Fibroblast of lung (primary cell): ENCODE results near the gene PVALB. TPM values are rescaled to one million over a fixed set of nuclear protein-coding genes. Genes with fewer than 3 reads are reported as not detected.

Experiments
- DNase-seq, 2 donors: peaks; one replicate each; pipeline versions ENCODE4 v3.0.0 to v3.0.0-alpha.2; 2010; ENCODE audit warnings: low read depth in 2 of 2
- H2AFZ ChIP-seq: 2 replicates; pipeline ENCODE4 v1.5.1; 2012; ENCODE audit warnings: low read length, control low read depth, inconsistent platforms
- H3K27ac ChIP-seq: 2 replicates; pipeline ENCODE4 v1.5.1; 2011; ENCODE audit warnings: low read length, control low read depth; ENCODE audit not compliant: insufficient read depth
- H3K27me3 ChIP-seq: 2 replicates; pipeline ENCODE4 v1.5.1; 2011; ENCODE audit warnings: mild to moderate bottlenecking, low read length; ENCODE audit not compliant: control insufficient read depth, insufficient read depth
- H3K36me3 ChIP-seq: 2 replicates; pipeline ENCODE4 v1.5.1; 2011; ENCODE audit warnings: low read length; ENCODE audit not compliant: control insufficient read depth, insufficient read depth
- H3K4me1 ChIP-seq: 2 replicates; pipeline ENCODE4 v1.5.1; 2011; ENCODE audit warnings: low read length; ENCODE audit not compliant: control insufficient read depth, insufficient read depth; ENCODE audit errors: extremely low read depth
- H3K4me2 ChIP-seq: 2 replicates; pipeline ENCODE4 v1.5.1; 2011; ENCODE audit warnings: low read length, control low read depth; ENCODE audit not compliant: insufficient read depth; ENCODE audit errors: extremely low read depth
- H3K4me3 ChIP-seq, 4 experiments: fragments of 200-600 bp in 1 of 4; sonication (generic) in 1 of 4; replicated peaks in 1 of 4; 2 replicates each; pipeline ENCODE4 v1.5.1; 2011 to 2016; ENCODE audit warnings: low read length in 4 of 4, low read depth in 3 of 4, mild to moderate bottlenecking in 3 of 4, control low read depth in 2 of 4, inconsistent platforms in 1 of 4, mixed read lengths in 1 of 4; ENCODE audit not compliant: insufficient read depth in 1 of 4; ENCODE audit errors: control extremely low read depth in 1 of 4
- H3K79me2 ChIP-seq: 2 replicates; pipeline ENCODE4 v1.5.1; 2012; ENCODE audit warnings: mild to moderate bottlenecking, low read length, inconsistent platforms; ENCODE audit not compliant: control insufficient read depth, insufficient read depth
- H3K9ac ChIP-seq: 2 replicates; pipeline ENCODE4 v1.5.1; 2011; ENCODE audit warnings: mild to moderate bottlenecking, low read length, control low read depth; ENCODE audit not compliant: insufficient read depth
- H3K9me3 ChIP-seq: 2 replicates; pipeline ENCODE4 v1.5.1; 2012; ENCODE audit warnings: low read depth, low read length; ENCODE audit not compliant: control insufficient read depth, insufficient read depth
- H4K20me1 ChIP-seq: 2 replicates; pipeline ENCODE4 v1.5.1; 2011; ENCODE audit warnings: low read length; ENCODE audit not compliant: control insufficient read depth, insufficient read depth; ENCODE audit errors: extremely low read depth
- EZH2 ChIP-seq: IDR thresholded peaks from 2 replicates; pipeline ENCODE4 v1.5.1; 2012; ENCODE audit warnings: low read length, control low read depth, mild to moderate bottlenecking; ENCODE audit errors: missing control alignments
- polyA plus RNA-seq, 2 donors: library from polyadenylated mRNA; depleted of rRNA in 1 of 2; stranded (reverse) in 1 of 2; unstranded in 1 of 2; fragments of >200 nt; gene quantifications; 2 replicates each; pipeline ENCODE4 v1.2.1, GENCODE V29; 2011 to 2012; ENCODE audit warnings: missing spikeins in 1 of 2
- total RNA-seq: library from RNA; depleted of rRNA; stranded (reverse); fragments of >200 nt; gene quantifications from 2 replicates; pipeline ENCODE4 v1.2.1, GENCODE V29; 2014
- TF ChIP-seq, protein P1 (sequence below), 2 donors: IDR thresholded peaks in 1 of 2; conservative IDR thresholded peaks in 1 of 2; 1 replicate in 1 of 2; 2 replicates in 1 of 2; pipeline ENCODE4 v1.5.1; 2011 to 2012; ENCODE audit warnings: low read length in 2 of 2, control low read depth in 1 of 2, inconsistent platforms in 1 of 2, low read depth in 1 of 2, mild to moderate bottlenecking in 1 of 2

Gene PVALB
- total and polyA plus RNA-seq, 2 donors (not counting 1 experiment from before 2014, with no cell fraction given): not detected

GRCh38 chr22:36767035-36767775 is 49.6 kb downstream of the PVALB start:
- Histone ChIP-seq H3K9ac (no peak overlapping the region), H3K36me3 (no peaks in the 10 kb centered on the region), H3K4me2 (no peak overlapping the region), H3K4me3 (no peak overlapping the region), H3K9me3 (no peaks in the 10 kb centered on the region), H2AFZ (no peak overlapping the region), H3K27me3 (no peaks in the 10 kb centered on the region), H3K4me1 (no peaks in the 10 kb centered on the region), H3K27ac (no peak overlapping the region), H3K79me2 (no peaks in the 10 kb centered on the region), H4K20me1 (no peaks in the 10 kb centered on the region)
- TF ChIP-seq, protein P1, sequence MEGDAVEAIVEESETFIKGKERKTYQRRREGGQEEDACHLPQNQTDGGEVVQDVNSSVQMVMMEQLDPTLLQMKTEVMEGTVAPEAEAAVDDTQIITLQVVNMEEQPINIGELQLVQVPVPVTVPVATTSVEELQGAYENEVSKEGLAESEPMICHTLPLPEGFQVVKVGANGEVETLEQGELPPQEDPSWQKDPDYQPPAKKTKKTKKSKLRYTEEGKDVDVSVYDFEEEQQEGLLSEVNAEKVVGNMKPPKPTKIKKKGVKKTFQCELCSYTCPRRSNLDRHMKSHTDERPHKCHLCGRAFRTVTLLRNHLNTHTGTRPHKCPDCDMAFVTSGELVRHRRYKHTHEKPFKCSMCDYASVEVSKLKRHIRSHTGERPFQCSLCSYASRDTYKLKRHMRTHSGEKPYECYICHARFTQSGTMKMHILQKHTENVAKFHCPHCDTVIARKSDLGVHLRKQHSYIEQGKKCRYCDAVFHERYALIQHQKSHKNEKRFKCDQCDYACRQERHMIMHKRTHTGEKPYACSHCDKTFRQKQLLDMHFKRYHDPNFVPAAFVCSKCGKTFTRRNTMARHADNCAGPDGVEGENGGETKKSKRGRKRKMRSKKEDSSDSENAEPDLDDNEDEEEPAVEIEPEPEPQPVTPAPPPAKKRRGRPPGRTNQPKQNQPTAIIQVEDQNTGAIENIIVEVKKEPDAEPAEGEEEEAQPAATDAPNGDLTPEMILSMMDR (conservative IDR thresholded peaks at IDR 0.05 in 1 of 2, IDR thresholded peaks at IDR 0.05 in 1 of 2; ENCODE audit: low read depth in 1 of 2, low read length in 2 of 2): no peak
- no peak for TF ChIP-seq EZH2
- DNase-seq: no peak

GRCh38 chr22:36765943-36766450 is 50.8 kb downstream of the PVALB start:
- Histone ChIP-seq H3K36me3 (no peaks in the 10 kb centered on the region), H3K4me3 (no peak overlapping the region), H3K27me3 (no peaks in the 10 kb centered on the region), H4K20me1 (no peaks in the 10 kb centered on the region), H3K9me3 (no peaks in the 10 kb centered on the region), H3K9ac (no peak overlapping the region), H3K4me2 (no peak overlapping the region), H2AFZ (no peak overlapping the region), H3K79me2 (no peaks in the 10 kb centered on the region), H3K27ac (no peak overlapping the region), H3K4me1 (no peaks in the 10 kb centered on the region)
- no peak for TF ChIP-seq EZH2
- TF ChIP-seq, protein P1 (conservative IDR thresholded peaks at IDR 0.05 in 1 of 2, IDR thresholded peaks at IDR 0.05 in 1 of 2; ENCODE audit: low read depth in 1 of 2, low read length in 2 of 2): no peak
- DNase-seq: peak; percentile 13 to 24

- no peaks in the 10 kb centered on the region for H3K36me3 ChIP-seq
- H3K27me3 ChIP-seq: no peaks in the 10 kb centered on the region
- H3K4me2 ChIP-seq: no peak overlapping the region
- DNase-seq: no peak
- no peak overlapping the region for H3K27ac ChIP-seq
- H3K79me2 ChIP-seq: no peaks in the 10 kb centered on the region
- no peak overlapping the region for H2AFZ ChIP-seq
- H3K4me1 ChIP-seq: no peaks in the 10 kb centered on the region
- no peak overlapping the region for H3K4me3 ChIP-seq
- H4K20me1 ChIP-seq: no peaks in the 10 kb centered on the region
- no peak overlapping the region for H3K9ac ChIP-seq
- H3K9me3 ChIP-seq: no peaks in the 10 kb centered on the region
- TF ChIP-seq, protein P1 (conservative IDR thresholded peaks at IDR 0.05 in 1 of 2, IDR thresholded peaks at IDR 0.05 in 1 of 2; ENCODE audit: low read depth in 1 of 2, low read length in 2 of 2): no peak
- no peak for TF ChIP-seq EZH2
Measured at GRCh38 chr22:36765131-36765942, 51.5 kb downstream of the PVALB start.
